ENCODE results near the gene ADPRM.
"Not testable (repeated sequence)": the region's sequence is repeated elsewhere in the genome, so short reads cannot be mapped to it uniquely, and the experiment has no call there.

The ADPRM gene

GRCh38 chr17:10702574-10702973 is 5.2 kb downstream of the ADPRM start:
- DNase-seq (ENCODE audit: low read depth) = no peak

DNA sequence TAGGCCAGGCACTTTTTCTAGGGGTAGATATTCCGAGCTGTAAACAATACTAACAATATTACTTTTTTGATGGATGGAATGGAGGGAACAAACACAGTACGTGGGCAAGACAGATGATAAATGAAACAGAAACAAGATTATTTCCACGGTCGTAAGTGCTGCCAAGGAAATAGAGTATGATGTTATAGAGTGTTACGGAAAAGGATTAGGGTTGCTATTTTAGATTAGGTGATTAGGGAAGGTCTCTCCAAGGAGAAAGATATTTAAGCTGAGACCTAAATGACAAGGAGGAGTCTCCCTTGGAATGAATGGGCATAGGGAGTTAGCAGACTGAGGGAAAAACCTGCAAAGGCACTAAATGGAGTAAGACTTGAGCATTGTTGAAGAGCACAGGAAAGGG is 8.3 kb downstream of the ADPRM start:
- no peak for DNase-seq (ENCODE audit: low read depth)

GRCh38 chr17:10713318-10713717 is 15.9 kb downstream of the ADPRM start:
- DNase-seq (ENCODE audit: low read depth) = no peak

DNA sequence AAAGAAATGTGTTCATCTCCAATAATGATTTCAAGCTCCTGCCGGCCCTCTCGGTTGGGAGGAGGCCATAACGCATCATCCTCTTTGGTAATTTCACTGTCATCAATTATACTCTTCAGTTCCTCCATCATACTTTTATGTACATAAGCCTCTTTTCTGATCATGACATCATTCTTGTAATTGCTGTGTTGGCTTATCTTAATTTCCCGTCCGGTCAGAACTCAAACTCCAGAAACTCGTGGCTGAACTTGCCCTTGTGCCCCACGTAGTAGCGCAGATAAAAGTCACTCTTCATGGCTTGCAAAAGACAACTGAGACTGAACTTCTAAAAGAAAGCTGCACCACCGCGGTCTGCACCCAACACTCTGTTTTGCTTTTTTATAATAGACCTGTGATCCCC is 18.8 kb downstream of the ADPRM start:
- DNase-seq (ENCODE audit: low read depth) = no peak

GRCh38 chr17:10718547-10718946 is 21.2 kb downstream of the ADPRM start:
- DNase-seq (ENCODE audit: low read depth) = no peak

DNA sequence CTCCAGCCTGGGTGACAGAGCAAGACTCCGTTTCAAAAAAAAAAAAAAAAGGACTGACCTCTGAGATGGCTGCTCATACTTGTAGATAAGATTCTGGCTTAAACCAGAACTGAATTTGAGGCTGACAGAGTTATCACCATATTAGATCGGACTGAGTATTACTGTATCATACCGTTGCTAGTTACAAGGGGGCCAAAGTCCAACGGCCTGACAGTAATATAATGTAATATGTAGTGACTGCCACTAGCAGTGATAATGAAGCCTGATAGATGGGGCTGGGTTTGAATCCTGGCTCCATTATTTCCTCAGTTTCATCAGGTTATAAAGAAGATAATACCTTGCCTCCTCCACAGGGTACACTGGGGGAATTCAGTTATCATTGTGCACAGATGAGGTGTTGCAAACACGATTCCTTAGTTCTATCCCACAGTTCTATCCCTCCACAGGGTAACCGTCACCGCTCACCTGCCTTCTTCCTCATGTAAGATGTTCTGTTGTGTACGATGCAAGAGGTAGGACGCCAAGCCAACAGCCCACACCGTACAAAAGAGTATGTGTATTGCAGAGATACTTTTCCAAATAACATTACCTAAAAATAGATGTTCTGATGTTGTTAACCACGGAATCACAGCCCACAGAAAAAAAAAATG is 27.3 kb downstream of the ADPRM start:
- no peak for DNase-seq (ENCODE audit: low read depth)

- no peak for DNase-seq (ENCODE audit: low read depth)
Measured at GRCh38 chr17:10725262-10725661, 27.9 kb downstream of the ADPRM start.

- DNase-seq (ENCODE audit: low read depth) = no peak
Measured at GRCh38 chr17:10726196-10726595, 28.8 kb downstream of the ADPRM start.

DNA sequence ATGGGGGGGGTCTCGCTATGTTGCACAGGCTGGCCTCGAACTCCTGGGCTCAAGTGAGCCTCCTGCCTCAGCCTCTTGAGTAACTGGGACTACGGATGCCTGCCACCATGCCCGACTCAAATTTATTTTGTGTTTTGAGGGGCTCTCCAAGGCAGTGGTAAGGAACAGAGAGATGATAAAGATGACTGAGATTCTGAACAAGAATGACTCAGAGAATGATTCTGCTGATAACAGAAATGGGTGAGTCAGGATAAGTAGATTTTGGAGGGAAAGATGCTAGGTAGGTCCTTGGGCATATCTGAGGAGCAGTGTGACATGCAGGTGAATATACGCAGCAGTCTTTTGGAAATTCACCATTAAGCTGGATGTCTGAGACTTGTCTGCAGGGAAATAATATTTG is 29.8 kb downstream of the ADPRM start:
- DNase-seq (ENCODE audit: low read depth) = no peak

DNA sequence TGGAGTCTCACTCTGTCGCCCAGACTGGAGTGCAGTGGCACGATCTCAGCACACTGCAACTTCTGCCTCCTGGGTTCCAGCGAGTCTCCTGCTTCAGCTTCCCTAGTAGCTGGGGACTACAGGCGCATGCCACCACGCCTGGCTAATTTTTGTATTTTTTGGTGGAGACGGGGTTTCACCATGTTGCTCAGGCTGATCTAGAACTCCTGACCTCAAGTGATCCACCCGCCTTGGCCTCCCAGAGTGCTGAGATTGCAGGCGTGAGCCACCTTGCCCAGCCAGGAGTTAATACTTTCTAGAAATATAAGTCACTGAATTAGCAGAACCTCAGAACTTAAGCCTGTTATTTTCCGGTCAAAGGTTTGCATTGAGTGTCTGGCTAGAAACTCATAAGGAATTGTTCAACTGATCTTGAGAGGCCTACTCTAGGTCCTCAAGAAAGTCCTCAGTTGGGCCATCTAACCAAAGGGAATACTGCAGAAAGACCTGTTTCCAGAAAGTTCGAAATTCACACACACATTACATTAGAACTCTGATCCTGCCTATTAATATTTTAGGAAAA is 31.0 kb downstream of the ADPRM start:
- DNase-seq (ENCODE audit: low read depth) = no peak

- DNase-seq (ENCODE audit: low read depth) = peak; percentile 34
Measured at GRCh38 chr17:10729334-10730193, 32.2 kb downstream of the ADPRM start, which contains the start of gene TMEM220. TMEM220 (minus strand) TSS chr17:10730023; CDS start chr17:10729851, 172 bp downstream.

- DNase-seq (ENCODE audit: low read depth) = not testable (repeated sequence)
Measured at GRCh38 chr17:10730247-10730646, 32.9 kb downstream of the ADPRM start.

DNA sequence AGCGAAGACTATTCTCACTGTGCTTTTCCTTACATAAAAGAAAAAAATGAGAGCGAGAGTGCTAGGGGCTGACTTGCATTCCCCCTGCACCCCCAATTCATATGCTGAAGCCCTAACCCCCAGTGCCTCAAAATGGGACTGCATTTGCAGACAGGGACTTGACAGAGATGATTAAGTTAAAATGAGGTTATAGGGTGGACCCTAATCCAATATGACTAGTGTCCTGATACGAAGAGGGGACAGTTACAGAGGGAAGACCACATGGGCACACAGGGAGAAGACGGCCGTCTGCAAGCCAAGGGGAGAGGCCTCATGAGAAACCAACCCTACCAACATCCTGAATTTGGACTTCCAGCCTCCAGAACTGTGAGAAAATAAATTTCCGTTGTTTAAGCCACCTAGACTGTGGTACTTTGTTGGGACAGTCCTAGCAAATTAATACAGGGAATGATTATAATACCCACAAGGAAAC is 34.0 kb downstream of the ADPRM start:
- no peak for DNase-seq (ENCODE audit: low read depth)

- not testable (repeated sequence) for DNase-seq (ENCODE audit: low read depth)
Measured at GRCh38 chr17:10732121-10732520, 34.7 kb downstream of the ADPRM start.

DNA sequence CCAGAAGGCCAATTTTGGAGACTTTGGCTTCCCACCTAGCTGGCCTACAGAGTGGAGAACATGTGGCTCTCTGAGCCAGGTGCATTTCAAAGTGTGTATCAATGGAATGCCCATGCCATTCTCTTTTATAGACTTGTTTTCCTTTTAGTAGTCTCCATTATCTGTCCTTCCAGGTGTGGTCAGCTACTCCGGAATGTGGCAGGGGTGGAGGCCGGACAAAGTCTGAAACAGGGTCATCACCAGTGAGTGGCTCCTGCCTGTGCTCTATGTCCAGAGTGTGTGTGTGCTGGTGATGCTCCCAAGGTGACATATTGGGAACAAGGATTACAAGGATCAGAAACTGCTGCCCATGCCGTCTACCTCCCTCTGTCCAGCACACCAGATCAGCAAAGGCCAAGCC is 36.3 kb downstream of the ADPRM start:
- DNase-seq (ENCODE audit: low read depth) = no peak

DNA sequence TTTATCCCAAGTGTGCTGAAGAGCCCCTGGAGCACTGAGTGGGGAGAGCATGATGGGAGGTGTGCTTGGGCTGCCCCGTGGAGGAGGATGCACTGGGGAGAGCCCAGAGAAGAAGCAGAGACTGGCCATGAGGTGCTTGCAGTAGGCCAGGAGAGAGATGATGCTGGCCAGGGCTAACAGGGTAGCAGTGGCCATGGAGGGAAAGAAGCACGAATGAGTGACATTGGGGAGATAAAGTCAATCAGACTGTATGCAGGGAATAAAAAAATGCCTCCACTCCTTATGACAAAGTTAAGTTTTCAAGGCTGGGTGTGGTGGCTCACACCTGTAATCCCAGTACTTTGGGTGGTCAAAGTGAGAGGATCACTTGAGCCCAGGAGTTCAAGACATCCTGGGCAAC is 37.9 kb downstream of the ADPRM start:
- no peak for DNase-seq (ENCODE audit: low read depth)

GRCh38 chr17:10735821-10736220 is 38.4 kb downstream of the ADPRM start:
- no peak for DNase-seq (ENCODE audit: low read depth)

DNA sequence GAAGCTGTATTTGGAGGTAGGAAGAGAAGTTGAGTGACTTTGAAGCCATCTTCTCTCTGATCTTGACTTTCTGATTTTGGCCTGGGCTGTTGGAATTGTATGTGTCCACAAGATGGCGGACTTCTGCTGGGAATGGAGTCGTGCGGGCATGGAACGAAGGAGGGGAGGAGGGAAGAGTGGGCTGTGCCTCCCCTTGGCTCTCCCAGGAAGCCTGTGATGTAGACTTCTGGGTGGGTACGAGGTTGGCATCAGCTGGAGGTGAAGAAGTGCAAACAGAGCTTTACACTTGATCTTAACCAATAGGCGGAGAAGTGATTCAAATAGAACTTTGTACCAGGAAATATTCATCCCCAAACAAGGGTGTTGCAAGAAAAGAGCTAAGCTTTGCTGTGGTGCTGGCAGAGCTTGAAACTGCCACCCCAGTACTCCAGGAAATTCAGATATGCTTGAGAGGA is 39.8 kb downstream of the ADPRM start:
- no peak for DNase-seq (ENCODE audit: low read depth)

GRCh38 chr17:10737736-10738135 is 40.3 kb downstream of the ADPRM start:
- no peak for DNase-seq (ENCODE audit: low read depth)

GRCh38 chr17:10738521-10739258 is 41.3 kb downstream of the ADPRM start:
- DNase-seq (ENCODE audit: low read depth) = no peak

GRCh38 chr17:10739386-10739785 is 42.0 kb downstream of the ADPRM start:
- DNase-seq (ENCODE audit: low read depth) = no peak
